ENCODE results near the gene VEGFD.

- TF ChIP-seq CTCF (IDR thresholded peaks at IDR 0.05; ENCODE audit: low read length) (no peak), EZH2 (IDR thresholded peaks at IDR 0.05; ENCODE audit: borderline replicate concordance, low read length) (no peak)
Measured at GRCh38 chrX:15334561-15334960, 49.7 kb downstream of the VEGFD start.
